Activated B cell treated with CpG ODN at 0.5 μM for 24 hours (primary cell): ENCODE measurements around the gene ZNF384. TPM values are rescaled to one million over a fixed set of nuclear protein-coding genes. Genes with fewer than 3 reads are reported as not detected.
A peak's percentile ranks its signal among the peaks of the same experiment; 100 is the strongest.
"Not testable (repeated sequence)": the region's sequence is repeated elsewhere in the genome, so short reads cannot be mapped to it uniquely, and the experiment has no call there.

Experiments
- ATAC-seq: fragments of 200-7000 bp; cut with Tn5 transposase; one replicate; pipeline ENCODE4 v1.10.0; 2021; ENCODE audit warnings: low read depth, mild to moderate bottlenecking, moderate library complexity
- CTCF ChIA-PET: fragments of 350-600 bp; sonication (Branson Sonifier 250); formaldehyde crosslinking; loops from one replicate; lab custom pipeline; 2021; ENCODE audit warnings: antibody characterized with exemption; lab: Charles Lee
- POLR2A ChIA-PET: fragments of 350-600 bp; sonication (Branson Sonifier 250); formaldehyde crosslinking; loops from one replicate; lab custom pipeline; 2021; ENCODE audit warnings: antibody characterized with exemption; lab: Charles Lee
- DNase-seq: peaks from one replicate; pipeline ENCODE4 v3.0.0; 2022
- H3K27ac Mint-ChIP-seq: one replicate; pipeline ENCODE4 v1.8.0; 2020; ENCODE audit warnings: mixed read lengths
- H3K27me3 Mint-ChIP-seq: one replicate; pipeline ENCODE4 v1.8.0; 2021; ENCODE audit warnings: mixed read lengths
- H3K36me3 Mint-ChIP-seq: one replicate; pipeline ENCODE4 v1.8.0; 2021; ENCODE audit warnings: low read depth, mixed read lengths
- H3K4me1 Mint-ChIP-seq: one replicate; pipeline ENCODE4 v1.8.0; 2021; ENCODE audit warnings: mixed read lengths
- H3K4me3 Mint-ChIP-seq: one replicate; pipeline ENCODE4 v1.8.0; 2020; ENCODE audit warnings: mild to moderate bottlenecking, mixed read lengths
- H3K9me3 Mint-ChIP-seq: one replicate; pipeline ENCODE4 v1.8.0; 2020; ENCODE audit warnings: mixed read lengths
- CTCF ChIP-seq: fragments of 200-600 bp; IDR thresholded peaks from one replicate; pipeline ENCODE4 v1.8.0; 2022; ENCODE audit warnings: antibody characterized with exemption, mild to moderate bottlenecking
- intact Hi-C: fragments of 100-400 bp; cut with micrococcal nuclease; formaldehyde crosslinking; loops from one replicate; pipeline ENCODE4 v1.15.1; 2024
- total RNA-seq: library from RNA; stranded (reverse); gene quantifications from 2 replicates; pipeline ENCODE4 v1.2.3, GENCODE V29; 2022

ZNF384 gene
- total RNA-seq, 1 donor from 2014 or later: 98.6 TPM

GRCh38 chr12:6723607-6724408, 34.6 kb upstream of the ZNF384 start, which contains the start of gene COPS7A:
COPS7A (plus strand) TSS chr12:6724046; CDS start chr12:6724657, 611 bp downstream.
- no peaks in the 10 kb centered on the region for H3K27me3 Mint-ChIP-seq
- H3K36me3 Mint-ChIP-seq: peaks cover 26% of the 10 kb centered on the region
- peak within 1 kb of the TSS; percentile 89 for H3K4me3 Mint-ChIP-seq
- no peaks in the 10 kb centered on the region for H3K9me3 Mint-ChIP-seq
- H3K4me1 Mint-ChIP-seq: peaks cover 19% of the 10 kb centered on the region
- ATAC-seq (peak; percentile 93), DNase-seq (peak; percentile 92)
- no peak for TF ChIP-seq CTCF
- intact Hi-C loops: loop anchor here (1.0 to 2.0 kb wide), 11 partner anchors 15 to 465 kb away; partner anchors contain the start of genes CHD4, EMG1, ING4 and MLF2
- ChIA-PET POLR2A (interaction anchor here (0.6 to 3.8 kb wide), 44 partner anchors 13 to 1243 kb away, joined by 3 to 232 read pairs (median 6); partner anchors contain the start of genes C12orf57, CDCA3, CHD4 and GAPDH), CTCF (interaction anchor here (0.9 to 2.6 kb wide), 12 partner anchors 10 to 199 kb away, joined by 3 to 13 read pairs (median 4); partner anchors contain the start of genes MLF2 and ZNF384)
- H3K27ac Mint-ChIP-seq: peak within 1 kb of the TSS; percentile 96

- Mint-ChIP-seq H3K36me3 (peaks cover 17% of the 10 kb centered on the region), H3K27me3 (no peaks in the 10 kb centered on the region), H3K4me3 (no peak overlapping the region), H3K4me1 (peaks cover 19% of the 10 kb centered on the region), H3K27ac (no peak overlapping the region), H3K9me3 (no peaks in the 10 kb centered on the region)
- TF ChIP-seq CTCF: no peak
- intact Hi-C loops: loop anchor here (1.0 to 2.0 kb wide), 2 partner anchors 14 to 466 kb away; partner anchors contain the start of gene PEX5
- ChIA-PET CTCF (interaction anchor here (0.9 to 2.6 kb wide), 5 partner anchors 23 to 44 kb away, joined by 3 to 12 read pairs (median 5); no protein-coding TSS in a partner anchor), POLR2A (interaction anchor here (0.6 to 3.8 kb wide), 15 partner anchors 14 to 248 kb away, joined by 3 to 232 read pairs (median 13); partner anchors contain the start of genes C12orf57, CDCA3, CHD4 and GAPDH)
- ATAC-seq (no peak), DNase-seq (no peak)
Observed at GRCh38 chr12:6722863-6723262, 33.7 kb upstream of the ZNF384 start.

GRCh38 chr12:6716874-6717437, 27.8 kb upstream of the ZNF384 start:
- CTCF ChIA-PET: no interaction called here
- Mint-ChIP-seq H3K27ac (no peak overlapping the region), H3K9me3 (no peaks in the 10 kb centered on the region)

GRCh38 chr12:6716031-6716873, 27.1 kb upstream of the ZNF384 start:
- H3K27ac Mint-ChIP-seq, H3K36me3 Mint-ChIP-seq, H3K27me3 Mint-ChIP-seq, H3K9me3 Mint-ChIP-seq, H3K4me3 Mint-ChIP-seq, DNase-seq, intact Hi-C loops, H3K4me1 Mint-ChIP-seq, ATAC-seq, CTCF ChIA-PET: not testable (repeated sequence)
- POLR2A ChIA-PET: interaction anchor here (0.7 kb wide), 1 partner anchor 16 kb away, joined by 3 read pairs; no protein-coding TSS in a partner anchor

More at GRCh38 chr12:6716874-6717437, 27.8 kb upstream of the ZNF384 start:
- intact Hi-C loops: no loop called here
- ATAC-seq (no peak), DNase-seq (no peak)
- Mint-ChIP-seq H3K36me3 (no peaks in the 10 kb centered on the region), H3K27me3 (peaks cover 9% of the 10 kb centered on the region), H3K4me3 (no peak overlapping the region), H3K4me1 (no peaks in the 10 kb centered on the region)
- TF ChIP-seq CTCF: no peak
- POLR2A ChIA-PET: interaction anchor here (0.7 kb wide), 1 partner anchor 16 kb away, joined by 3 read pairs; no protein-coding TSS in a partner anchor

- H3K27me3 Mint-ChIP-seq: peaks cover 21% of the 10 kb centered on the region
- no peak for TF ChIP-seq CTCF
- DNase-seq: no peak
- H3K4me3 Mint-ChIP-seq: peak overlapping the region; percentile 81
- ChIA-PET CTCF (no interaction called here), POLR2A (interaction anchor here (0.6 to 4.3 kb wide), 6 partner anchors 12 to 44 kb away, joined by 3 to 32 read pairs (median 6); partner anchors contain the start of genes COPS7A, MLF2 and ZNF384)
- peaks cover 9% of the 10 kb centered on the region for H3K4me1 Mint-ChIP-seq
- intact Hi-C loops: loop anchor here (2.0 kb wide), 1 partner anchor 14 kb away; no protein-coding TSS in a partner anchor
- no peaks in the 10 kb centered on the region for H3K36me3 Mint-ChIP-seq
- no peak for ATAC-seq
- H3K27ac Mint-ChIP-seq: peak overlapping the region; percentile 43
- H3K9me3 Mint-ChIP-seq: no peaks in the 10 kb centered on the region
Observed at GRCh38 chr12:6708960-6709394, 19.8 kb upstream of the ZNF384 start.

- H3K9me3 Mint-ChIP-seq, ATAC-seq, H3K4me1 Mint-ChIP-seq, CTCF ChIA-PET, H3K36me3 Mint-ChIP-seq, DNase-seq, H3K4me3 Mint-ChIP-seq, H3K27ac Mint-ChIP-seq: not testable (repeated sequence)
- POLR2A ChIA-PET: interaction anchor here (1.0 to 4.3 kb wide), 5 partner anchors 12 to 45 kb away, joined by 3 to 32 read pairs (median 8); partner anchors contain the start of genes COPS7A, MLF2 and ZNF384
- peaks cover 26% of the 10 kb centered on the region for H3K27me3 Mint-ChIP-seq
- intact Hi-C loops: loop anchor here (2.0 kb wide), 1 partner anchor 14 kb away; no protein-coding TSS in a partner anchor
Observed at GRCh38 chr12:6708351-6708750, 19.2 kb upstream of the ZNF384 start.
